HEK293 (cell line): ENCODE data around the gene CCDC14.

Source experiments
- BCL11A ChIP-seq: fragments of 450-650 bp; formaldehyde crosslinking; IDR thresholded peaks from 2 replicates; pipeline ENCODE4 v1.5.1; 2016; ENCODE audit warnings: low read depth, missing biosample characterization, missing genetic modification characterization
- KLF1 ChIP-seq: fragments of 450-650 bp; formaldehyde crosslinking; IDR thresholded peaks from 2 replicates; pipeline ENCODE4 v1.5.1; 2016; ENCODE audit warnings: missing biosample characterization, missing genetic modification characterization
- KLF10 ChIP-seq: fragments of 450-650 bp; IDR thresholded peaks from 2 replicates; pipeline ENCODE4 v1.5.1; 2018; ENCODE audit warnings: missing biosample characterization, mild to moderate bottlenecking, missing genetic modification characterization
- SETDB1 ChIP-seq: IDR thresholded peaks from one replicate; pipeline ENCODE4 v1.6.1; 2017; ENCODE audit warnings: mild to moderate bottlenecking, low read length, moderate library complexity, mixed read lengths; ENCODE audit not compliant: insufficient read length
- TCF7L2 ChIP-seq: IDR thresholded peaks from 2 replicates; pipeline ENCODE4 v1.6.1; 2011; ENCODE audit warnings: low read depth, mild to moderate bottlenecking, inconsistent platforms, low read length, moderate library complexity, borderline replicate concordance
- TRIM28 ChIP-seq: IDR thresholded peaks from 2 replicates; pipeline ENCODE4 v1.6.1; 2011; ENCODE audit warnings: low read length, control low read depth, borderline replicate concordance
- ZBTB8A ChIP-seq: fragments of 450-650 bp; formaldehyde crosslinking; IDR thresholded peaks from 2 replicates; pipeline ENCODE4 v1.5.1; 2016; ENCODE audit warnings: missing biosample characterization, missing genetic modification characterization
- ZEB2 ChIP-seq: fragments of 450-650 bp; formaldehyde crosslinking; IDR thresholded peaks from 2 replicates; pipeline ENCODE4 v1.5.1; 2016; ENCODE audit warnings: missing biosample characterization, missing genetic modification characterization
- ZNF324 ChIP-seq: fragments of 450-650 bp; formaldehyde crosslinking; IDR thresholded peaks from 2 replicates; pipeline ENCODE4 v1.5.1; 2016; ENCODE audit warnings: missing biosample characterization, missing genetic modification characterization
- ZNF521 ChIP-seq: fragments of 450-650 bp; formaldehyde crosslinking; IDR thresholded peaks from 2 replicates; pipeline ENCODE4 v1.5.1; 2017; ENCODE audit warnings: missing biosample characterization, mild to moderate bottlenecking, missing genetic modification characterization
- ZNF76 ChIP-seq: fragments of 450-650 bp; formaldehyde crosslinking; IDR thresholded peaks from 2 replicates; pipeline ENCODE4; 2016; ENCODE audit warnings: low read depth, missing biosample characterization, missing genetic modification characterization, borderline replicate concordance
- TF ChIP-seq, protein P1 (sequence below): fragments of 450-650 bp; formaldehyde crosslinking; IDR thresholded peaks from 2 replicates; pipeline ENCODE4 v1.5.1; 2016; ENCODE audit warnings: missing biosample characterization, missing genetic modification characterization
- TF ChIP-seq, protein P2 (sequence below): sonication (generic); formaldehyde crosslinking; IDR thresholded peaks from 2 replicates; pipeline ENCODE4 v1.8.1; 2022; ENCODE audit warnings: mild to moderate bottlenecking, moderate library complexity, missing genetic modification reagents
- TF ChIP-seq, protein P3 (sequence below): fragments of 450-650 bp; formaldehyde crosslinking; IDR thresholded peaks from 2 replicates; pipeline ENCODE4 v1.5.1; 2017; ENCODE audit warnings: missing biosample characterization, mild to moderate bottlenecking, missing genetic modification characterization, moderate library complexity

DNA sequence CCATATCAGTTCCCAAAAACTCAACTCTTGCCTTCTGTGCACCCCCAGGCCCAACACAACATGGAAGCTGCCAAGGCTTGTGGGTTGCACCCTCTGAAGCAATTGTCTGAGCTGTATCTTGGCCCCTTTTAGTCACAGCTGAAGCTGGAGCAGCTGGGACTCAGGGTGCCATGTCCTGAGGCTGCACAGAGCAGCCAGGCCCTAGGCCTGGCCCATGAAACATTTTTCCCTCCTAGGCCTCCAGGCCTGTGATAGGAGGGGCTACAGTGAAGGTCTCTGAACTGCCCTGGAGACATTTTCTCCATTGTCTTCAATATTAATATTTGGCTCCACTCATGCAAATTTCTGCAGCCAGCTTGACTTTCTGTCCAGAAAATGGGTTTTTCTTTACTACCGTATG is 68.8 kb downstream of the CCDC14 start:
- TF ChIP-seq, protein P1, sequence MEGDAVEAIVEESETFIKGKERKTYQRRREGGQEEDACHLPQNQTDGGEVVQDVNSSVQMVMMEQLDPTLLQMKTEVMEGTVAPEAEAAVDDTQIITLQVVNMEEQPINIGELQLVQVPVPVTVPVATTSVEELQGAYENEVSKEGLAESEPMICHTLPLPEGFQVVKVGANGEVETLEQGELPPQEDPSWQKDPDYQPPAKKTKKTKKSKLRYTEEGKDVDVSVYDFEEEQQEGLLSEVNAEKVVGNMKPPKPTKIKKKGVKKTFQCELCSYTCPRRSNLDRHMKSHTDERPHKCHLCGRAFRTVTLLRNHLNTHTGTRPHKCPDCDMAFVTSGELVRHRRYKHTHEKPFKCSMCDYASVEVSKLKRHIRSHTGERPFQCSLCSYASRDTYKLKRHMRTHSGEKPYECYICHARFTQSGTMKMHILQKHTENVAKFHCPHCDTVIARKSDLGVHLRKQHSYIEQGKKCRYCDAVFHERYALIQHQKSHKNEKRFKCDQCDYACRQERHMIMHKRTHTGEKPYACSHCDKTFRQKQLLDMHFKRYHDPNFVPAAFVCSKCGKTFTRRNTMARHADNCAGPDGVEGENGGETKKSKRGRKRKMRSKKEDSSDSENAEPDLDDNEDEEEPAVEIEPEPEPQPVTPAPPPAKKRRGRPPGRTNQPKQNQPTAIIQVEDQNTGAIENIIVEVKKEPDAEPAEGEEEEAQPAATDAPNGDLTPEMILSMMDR, result no peak
- TF ChIP-seq ZNF521 (tag by site-specific recombination) (no peak), ZNF76 (tag by site-specific recombination) (no peak), SETDB1 (peak; percentile 83), BCL11A (tag by site-specific recombination) (no peak), ZNF324 (tag by site-specific recombination) (no peak), TRIM28 (peak; percentile 59; the same call in 1 of the 2 replicates), ZBTB8A (tag by site-specific recombination) (no peak), ZEB2 (tag by site-specific recombination) (no peak), TCF7L2 (no peak), KLF10 (tag by site-specific recombination) (no peak), KLF1 (no peak)
- TF ChIP-seq, protein P2, sequence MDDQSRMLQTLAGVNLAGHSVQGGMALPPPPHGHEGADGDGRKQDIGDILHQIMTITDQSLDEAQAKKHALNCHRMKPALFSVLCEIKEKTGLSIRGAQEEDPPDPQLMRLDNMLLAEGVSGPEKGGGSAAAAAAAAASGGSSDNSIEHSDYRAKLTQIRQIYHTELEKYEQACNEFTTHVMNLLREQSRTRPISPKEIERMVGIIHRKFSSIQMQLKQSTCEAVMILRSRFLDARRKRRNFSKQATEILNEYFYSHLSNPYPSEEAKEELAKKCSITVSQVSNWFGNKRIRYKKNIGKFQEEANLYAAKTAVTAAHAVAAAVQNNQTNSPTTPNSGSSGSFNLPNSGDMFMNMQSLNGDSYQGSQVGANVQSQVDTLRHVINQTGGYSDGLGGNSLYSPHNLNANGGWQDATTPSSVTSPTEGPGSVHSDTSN (CRISPR knock-in tag), result no peak
- TF ChIP-seq, protein P3, sequence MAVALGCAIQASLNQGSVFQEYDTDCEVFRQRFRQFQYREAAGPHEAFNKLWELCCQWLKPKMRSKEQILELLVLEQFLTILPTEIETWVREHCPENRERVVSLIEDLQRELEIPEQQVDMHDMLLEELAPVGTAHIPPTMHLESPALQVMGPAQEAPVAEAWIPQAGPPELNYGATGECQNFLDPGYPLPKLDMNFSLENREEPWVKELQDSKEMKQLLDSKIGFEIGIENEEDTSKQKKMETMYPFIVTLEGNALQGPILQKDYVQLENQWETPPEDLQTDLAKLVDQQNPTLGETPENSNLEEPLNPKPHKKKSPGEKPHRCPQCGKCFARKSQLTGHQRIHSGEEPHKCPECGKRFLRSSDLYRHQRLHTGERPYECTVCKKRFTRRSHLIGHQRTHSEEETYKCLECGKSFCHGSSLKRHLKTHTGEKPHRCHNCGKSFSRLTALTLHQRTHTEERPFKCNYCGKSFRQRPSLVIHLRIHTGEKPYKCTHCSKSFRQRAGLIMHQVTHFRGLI (tag by site-specific recombination), result no peak
